K562 (cell line): ENCODE results near the gene HMGCL. TPM values are rescaled to one million over a fixed set of nuclear protein-coding genes. Genes with fewer than 3 reads are reported as not detected.

Experiments
- ARNT ChIP-seq, 2 experiments: fragments of 450-650 bp; IDR thresholded peaks; 2 replicates each; pipeline ENCODE4 v1.6.1; 2016; ENCODE audit warnings: mild to moderate bottlenecking in 1 of 2
- CCAR2 ChIP-seq: fragments of 200-400 bp; formaldehyde crosslinking; IDR thresholded peaks from 2 replicates; pipeline ENCODE4 v1.6.1; 2017; ENCODE audit warnings: mild to moderate bottlenecking, low read depth, low read length
- CHD2 ChIP-seq: IDR thresholded peaks from 2 replicates; pipeline ENCODE4 v1.6.1; 2011; ENCODE audit warnings: low read depth, low read length
- E2F6 ChIP-seq, 2 experiments: IDR thresholded peaks; 2 replicates each; pipeline ENCODE4 v1.6.1; 2011; ENCODE audit warnings: borderline replicate concordance in 1 of 2, control low read depth in 1 of 2, low read depth in 1 of 2, low read length in 1 of 2, mild to moderate bottlenecking in 1 of 2, mixed read lengths in 1 of 2, moderate library complexity in 1 of 2; ENCODE audit not compliant: insufficient read depth in 1 of 2, insufficient read length in 1 of 2, poor library complexity in 1 of 2, severe bottlenecking in 1 of 2; ENCODE audit errors: extremely low read depth in 1 of 2
- GABPB1 ChIP-seq: sonication (generic); formaldehyde crosslinking; IDR thresholded peaks from 2 replicates; pipeline ENCODE4 v1.8.0; 2022; ENCODE audit warnings: mild to moderate bottlenecking, missing genetic modification reagents
- HDAC8 ChIP-seq: fragments of 450-650 bp; IDR thresholded peaks from 2 replicates; pipeline ENCODE4 v1.6.1; 2016; ENCODE audit warnings: mild to moderate bottlenecking, missing genetic modification characterization, moderate library complexity, missing compliant biosample characterization
- MYC ChIP-seq, 2 experiments: fragments of 250-450 bp in 1 of 2; sonication (Bioruptor Pico) in 1 of 2; IDR thresholded peaks; 2 replicates each; pipeline versions ENCODE4 v1.5.1 to v1.6.1; 2012 to 2021; ENCODE audit warnings: low read depth in 2 of 2, borderline replicate concordance in 1 of 2, improper control_type of control experiment in 1 of 2, low read length in 1 of 2, mild to moderate bottlenecking in 1 of 2, moderate library complexity in 1 of 2
- NR3C1 ChIP-seq: sonication (generic); formaldehyde crosslinking; IDR thresholded peaks from 2 replicates; pipeline ENCODE4 v1.8.1; 2022; ENCODE audit warnings: missing genetic modification reagents
- STAT5A ChIP-seq: IDR thresholded peaks from 2 replicates; pipeline ENCODE4 v1.6.1; 2012; ENCODE audit warnings: low read length, inconsistent platforms, borderline replicate concordance
- TEAD4 ChIP-seq, 2 experiments: sonication (generic) in 1 of 2; formaldehyde crosslinking in 1 of 2; IDR thresholded peaks; 2 replicates each; pipeline versions ENCODE4 v1.6.1 to v1.8.0; 2012 to 2022; ENCODE audit warnings: borderline replicate concordance in 1 of 2, inconsistent platforms in 1 of 2, low read length in 1 of 2, mild to moderate bottlenecking in 1 of 2, missing genetic modification reagents in 1 of 2
- THRAP3 ChIP-seq: fragments of 450-650 bp; IDR thresholded peaks from 2 replicates; pipeline ENCODE4 v1.6.1; 2016; ENCODE audit warnings: mild to moderate bottlenecking, inconsistent platforms, borderline replicate concordance
- TRIM28 ChIP-seq: fragments of 450-650 bp; IDR thresholded peaks from 2 replicates; pipeline ENCODE4 v1.6.1; 2017
- ZC3H8 ChIP-seq: fragments of 450-650 bp; IDR thresholded peaks from 2 replicates; pipeline ENCODE4 v1.6.1; 2017
- ZNF253 ChIP-seq: fragments of 250-450 bp; sonication (Bioruptor Pico); conservative IDR thresholded peaks from 2 replicates; pipeline ENCODE4 v1.6.1; 2021; ENCODE audit warnings: mild to moderate bottlenecking
- ZNF3 ChIP-seq: fragments of 250-450 bp; sonication (Bioruptor Pico); IDR thresholded peaks from 2 replicates; pipeline ENCODE4 v1.5.0; 2021; ENCODE audit warnings: mild to moderate bottlenecking, moderate library complexity
- ZNF316 ChIP-seq: fragments of 450-650 bp; IDR thresholded peaks from 2 replicates; pipeline ENCODE4 v1.6.1; 2016
- polyA plus RNA-seq, 8 experiments: library from polyadenylated mRNA; depleted of rRNA in 4 of 8; stranded (reverse) in 5 of 8; unstranded in 3 of 8; fragments of >200 nt; fragmentation: Nextera tagmentation in 2 of 8; fragmentation: Illumina TruSeq in 1 of 8; extraction: Ambion mirVana in 2 of 8; extraction: Trizol in 1 of 8; gene quantifications; 2 replicates each; pipeline versions ENCODE4 v1.2.1 to v1.2.3, GENCODE V29; 2011 to 2014; ENCODE audit warnings: inconsistent platforms in 1 of 8, missing spikeins in 1 of 8
- total RNA-seq, 7 experiments: library from RNA; depleted of rRNA in 6 of 7; stranded (reverse); fragments of >200 nt in 6 of 7; fragmentation: Illumina TruSeq in 2 of 7; extraction: Trizol in 2 of 7; gene quantifications; 2 replicates each; pipeline versions ENCODE4 v1.2.1 to v1.2.3, GENCODE V29; 2011 to 2021; ENCODE audit warnings: low replicate concordance in 1 of 7
- TF ChIP-seq, protein P1 (sequence below): sonication (generic); formaldehyde crosslinking; IDR thresholded peaks from 2 replicates; pipeline ENCODE4 v1.4.0; 2020; ENCODE audit warnings: mild to moderate bottlenecking, missing genetic modification reagents
- TF ChIP-seq, protein P2 (sequence below): fragments of 150-350 bp; conservative IDR thresholded peaks from 2 replicates; pipeline ENCODE4 v1.6.1; 2014; ENCODE audit warnings: low read length
- TF ChIP-seq, protein P3 (sequence below): IDR thresholded peaks from 2 replicates; pipeline ENCODE4 v1.6.1; 2012; ENCODE audit warnings: low read depth, low read length, improper control_type of control experiment, borderline replicate concordance
- TF ChIP-seq, protein P4 (sequence below): fragments of 450-650 bp; formaldehyde crosslinking; IDR thresholded peaks from 2 replicates; pipeline ENCODE4 v1.4.0; 2020; ENCODE audit warnings: mild to moderate bottlenecking, moderate library complexity

Gene HMGCL
- total and polyA plus RNA-seq, 9 of the 15 experiments (the other 6 are each of a cell fraction or from before 2014, with no cell fraction given): 18.0 to 82.2 (median 24.2) TPM

GRCh38 chr1:23838401-23838866, 13.2 kb upstream of the HMGCL start (continued):
- TF ChIP-seq STAT5A: no peak
- TF ChIP-seq ZNF253 (CRISPR knock-in tag): no peak
- peak in 1 of 2 experiments; percentile 30 for TF ChIP-seq E2F6 (IDR thresholded peaks at IDR 0.05; ENCODE audit: borderline replicate concordance in 1 of 2, extremely low read depth in 1 of 2, insufficient read depth in 1 of 2, insufficient read length in 1 of 2, low read depth in 1 of 2, low read length in 1 of 2, poor library complexity in 1 of 2, severe bottlenecking in 1 of 2)
- no peak for TF ChIP-seq TEAD4 (IDR thresholded peaks at IDR 0.05; ENCODE audit: low read length)
- TF ChIP-seq TEAD4 (CRISPR knock-in tag; IDR thresholded peaks at IDR 0.05; ENCODE audit: borderline replicate concordance): no peak
- no peak for TF ChIP-seq GABPB1 (CRISPR knock-in tag)
- no peak for TF ChIP-seq TRIM28
- no peak for TF ChIP-seq CCAR2
- TF ChIP-seq, protein P1, sequence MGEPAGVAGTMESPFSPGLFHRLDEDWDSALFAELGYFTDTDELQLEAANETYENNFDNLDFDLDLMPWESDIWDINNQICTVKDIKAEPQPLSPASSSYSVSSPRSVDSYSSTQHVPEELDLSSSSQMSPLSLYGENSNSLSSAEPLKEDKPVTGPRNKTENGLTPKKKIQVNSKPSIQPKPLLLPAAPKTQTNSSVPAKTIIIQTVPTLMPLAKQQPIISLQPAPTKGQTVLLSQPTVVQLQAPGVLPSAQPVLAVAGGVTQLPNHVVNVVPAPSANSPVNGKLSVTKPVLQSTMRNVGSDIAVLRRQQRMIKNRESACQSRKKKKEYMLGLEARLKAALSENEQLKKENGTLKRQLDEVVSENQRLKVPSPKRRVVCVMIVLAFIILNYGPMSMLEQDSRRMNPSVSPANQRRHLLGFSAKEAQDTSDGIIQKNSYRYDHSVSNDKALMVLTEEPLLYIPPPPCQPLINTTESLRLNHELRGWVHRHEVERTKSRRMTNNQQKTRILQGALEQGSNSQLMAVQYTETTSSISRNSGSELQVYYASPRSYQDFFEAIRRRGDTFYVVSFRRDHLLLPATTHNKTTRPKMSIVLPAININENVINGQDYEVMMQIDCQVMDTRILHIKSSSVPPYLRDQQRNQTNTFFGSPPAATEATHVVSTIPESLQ: no peak
- TF ChIP-seq HDAC8 (tag): no peak
- TF ChIP-seq, protein P2, sequence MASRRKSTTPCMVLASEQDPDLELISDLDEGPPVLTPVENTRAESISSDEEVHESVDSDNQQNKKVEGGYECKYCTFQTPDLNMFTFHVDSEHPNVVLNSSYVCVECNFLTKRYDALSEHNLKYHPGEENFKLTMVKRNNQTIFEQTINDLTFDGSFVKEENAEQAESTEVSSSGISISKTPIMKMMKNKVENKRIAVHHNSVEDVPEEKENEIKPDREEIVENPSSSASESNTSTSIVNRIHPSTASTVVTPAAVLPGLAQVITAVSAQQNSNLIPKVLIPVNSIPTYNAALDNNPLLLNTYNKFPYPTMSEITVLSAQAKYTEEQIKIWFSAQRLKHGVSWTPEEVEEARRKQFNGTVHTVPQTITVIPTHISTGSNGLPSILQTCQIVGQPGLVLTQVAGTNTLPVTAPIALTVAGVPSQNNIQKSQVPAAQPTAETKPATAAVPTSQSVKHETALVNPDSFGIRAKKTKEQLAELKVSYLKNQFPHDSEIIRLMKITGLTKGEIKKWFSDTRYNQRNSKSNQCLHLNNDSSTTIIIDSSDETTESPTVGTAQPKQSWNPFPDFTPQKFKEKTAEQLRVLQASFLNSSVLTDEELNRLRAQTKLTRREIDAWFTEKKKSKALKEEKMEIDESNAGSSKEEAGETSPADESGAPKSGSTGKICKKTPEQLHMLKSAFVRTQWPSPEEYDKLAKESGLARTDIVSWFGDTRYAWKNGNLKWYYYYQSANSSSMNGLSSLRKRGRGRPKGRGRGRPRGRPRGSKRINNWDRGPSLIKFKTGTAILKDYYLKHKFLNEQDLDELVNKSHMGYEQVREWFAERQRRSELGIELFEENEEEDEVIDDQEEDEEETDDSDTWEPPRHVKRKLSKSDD: no peak
- TF ChIP-seq, protein P3, sequence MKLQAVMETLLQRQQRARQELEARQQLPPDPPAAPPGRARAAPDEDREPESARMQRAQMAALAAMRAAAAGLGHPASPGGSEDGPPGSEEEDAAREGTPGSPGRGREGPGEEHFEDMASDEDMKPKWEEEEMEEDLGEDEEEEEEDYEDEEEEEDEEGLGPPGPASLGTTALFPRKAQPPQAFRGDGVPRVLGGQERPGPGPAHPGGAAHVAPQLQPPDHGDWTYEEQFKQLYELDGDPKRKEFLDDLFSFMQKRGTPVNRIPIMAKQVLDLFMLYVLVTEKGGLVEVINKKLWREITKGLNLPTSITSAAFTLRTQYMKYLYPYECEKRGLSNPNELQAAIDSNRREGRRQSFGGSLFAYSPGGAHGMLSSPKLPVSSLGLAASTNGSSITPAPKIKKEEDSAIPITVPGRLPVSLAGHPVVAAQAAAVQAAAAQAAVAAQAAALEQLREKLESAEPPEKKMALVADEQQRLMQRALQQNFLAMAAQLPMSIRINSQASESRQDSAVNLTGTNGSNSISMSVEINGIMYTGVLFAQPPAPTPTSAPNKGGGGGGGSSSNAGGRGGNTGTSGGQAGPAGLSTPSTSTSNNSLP: no peak
- TF ChIP-seq NR3C1 (CRISPR knock-in tag): no peak
- no peak for TF ChIP-seq THRAP3
- TF ChIP-seq, protein P4, sequence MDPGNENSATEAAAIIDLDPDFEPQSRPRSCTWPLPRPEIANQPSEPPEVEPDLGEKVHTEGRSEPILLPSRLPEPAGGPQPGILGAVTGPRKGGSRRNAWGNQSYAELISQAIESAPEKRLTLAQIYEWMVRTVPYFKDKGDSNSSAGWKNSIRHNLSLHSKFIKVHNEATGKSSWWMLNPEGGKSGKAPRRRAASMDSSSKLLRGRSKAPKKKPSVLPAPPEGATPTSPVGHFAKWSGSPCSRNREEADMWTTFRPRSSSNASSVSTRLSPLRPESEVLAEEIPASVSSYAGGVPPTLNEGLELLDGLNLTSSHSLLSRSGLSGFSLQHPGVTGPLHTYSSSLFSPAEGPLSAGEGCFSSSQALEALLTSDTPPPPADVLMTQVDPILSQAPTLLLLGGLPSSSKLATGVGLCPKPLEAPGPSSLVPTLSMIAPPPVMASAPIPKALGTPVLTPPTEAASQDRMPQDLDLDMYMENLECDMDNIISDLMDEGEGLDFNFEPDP (CRISPR knock-in tag): no peak
- TF ChIP-seq ZC3H8: no peak
- no peak for TF ChIP-seq ZNF3 (CRISPR knock-in tag)
- TF ChIP-seq ARNT (IDR thresholded peaks at IDR 0.05): no peak
- TF ChIP-seq CHD2: no peak
- TF ChIP-seq MYC (IDR thresholded peaks at IDR 0.05; ENCODE audit: low read depth, low read length): 0 out of 2 replicates have a peak, but pooled peaks have one; percentile 37
- no peak for TF ChIP-seq MYC (CRISPR knock-in tag; IDR thresholded peaks at IDR 0.05; ENCODE audit: borderline replicate concordance, low read depth)
- no peak for TF ChIP-seq ZNF316
